ENCODE data around the gene TBC1D22A.

GRCh38 chr22:46730568-46731245 is 31.7 kb upstream of the TBC1D22A start:
- TF ChIP-seq BACH1 (IDR thresholded peaks at IDR 0.05; ENCODE audit: borderline replicate concordance) (no peak), NR2C2 (IDR thresholded peaks at IDR 0.05; ENCODE audit: borderline replicate concordance, control insufficient read depth, insufficient read length, low read depth) (no peak)

All from GM12878 (cell line).